Stimulated activated CD8-positive, alpha-beta memory T cell treated with anti-CD3 and anti-CD28 coated beads, Interleukin-15, amount 100 ng/mL, for 24 hours (primary cell): Measurements from ENCODE around the gene F11.
"Not testable (repeated sequence)": the region's sequence is repeated elsewhere in the genome, so short reads cannot be mapped to it uniquely, and the experiment has no call there.

Experiments
- DNase-seq: peaks from one replicate; pipeline ENCODE4 v3.0.0-alpha.2; 2020; ENCODE audit warnings: low read depth

F11 gene

DNA sequence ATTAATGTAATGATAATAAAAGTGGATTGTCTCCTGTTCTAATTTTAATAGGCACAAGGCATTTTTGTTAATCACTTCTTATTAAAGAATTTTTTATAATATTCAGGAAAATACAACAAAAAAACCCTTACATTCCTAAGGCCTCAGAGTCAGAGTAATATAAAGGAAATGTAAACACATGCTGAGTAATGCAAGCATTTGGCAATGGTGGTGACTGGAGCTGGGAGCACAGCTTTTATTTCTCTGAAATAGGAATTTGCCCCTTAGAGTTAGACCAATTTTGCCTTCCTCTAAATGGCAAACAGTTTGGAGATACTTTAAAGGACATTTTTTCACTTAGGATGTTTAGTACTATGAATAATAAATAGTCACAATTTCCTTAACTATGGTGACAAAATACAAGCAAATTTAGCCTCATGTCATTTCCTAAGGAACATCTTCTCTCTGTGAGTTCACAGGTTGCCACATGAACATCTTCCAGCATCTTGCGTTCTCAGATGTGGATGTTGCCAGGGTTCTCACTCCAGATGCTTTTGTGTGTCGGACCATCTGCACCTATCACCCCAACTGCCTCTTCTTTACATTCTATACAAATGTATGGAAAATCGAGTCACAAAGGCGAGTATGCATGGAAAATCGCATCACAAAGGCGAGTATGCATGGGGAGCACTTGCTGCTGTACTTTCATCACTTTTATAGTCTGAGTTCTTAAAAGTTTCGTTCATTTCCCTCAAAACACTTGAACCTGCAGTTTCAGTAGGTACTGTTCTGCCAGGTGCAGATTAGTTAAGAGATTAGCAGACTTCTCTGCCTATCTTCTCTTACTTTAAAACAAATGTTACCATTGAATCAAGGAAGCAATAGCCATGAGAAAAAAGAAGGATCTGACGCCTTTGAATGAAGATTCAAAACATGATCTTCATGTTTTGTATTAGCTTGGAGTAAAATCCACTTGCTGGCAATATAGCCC is 15.9 kb upstream of the F11 start:
- DNase-seq, result no peak

DNA sequence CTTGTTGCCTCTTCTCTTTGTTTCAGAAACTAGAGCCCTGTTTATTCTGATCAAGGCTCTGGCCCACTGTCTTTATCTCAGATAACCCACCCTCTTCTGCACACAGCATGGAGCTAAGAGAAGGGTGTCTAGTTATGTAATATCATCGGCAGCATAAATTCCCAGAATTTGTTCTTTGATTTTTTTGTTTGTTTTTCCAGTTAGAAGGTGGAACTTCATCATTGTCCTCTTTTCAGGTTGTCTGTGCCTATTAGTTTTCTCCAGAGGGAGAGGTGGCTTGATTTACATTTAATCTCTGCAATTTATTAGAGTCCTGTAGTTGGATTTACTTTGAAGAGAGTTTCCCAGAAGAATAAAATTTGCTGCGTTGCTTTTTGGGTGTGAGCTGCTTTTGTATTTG is 15.2 kb upstream of the F11 start:
- DNase-seq, result no peak

DNA sequence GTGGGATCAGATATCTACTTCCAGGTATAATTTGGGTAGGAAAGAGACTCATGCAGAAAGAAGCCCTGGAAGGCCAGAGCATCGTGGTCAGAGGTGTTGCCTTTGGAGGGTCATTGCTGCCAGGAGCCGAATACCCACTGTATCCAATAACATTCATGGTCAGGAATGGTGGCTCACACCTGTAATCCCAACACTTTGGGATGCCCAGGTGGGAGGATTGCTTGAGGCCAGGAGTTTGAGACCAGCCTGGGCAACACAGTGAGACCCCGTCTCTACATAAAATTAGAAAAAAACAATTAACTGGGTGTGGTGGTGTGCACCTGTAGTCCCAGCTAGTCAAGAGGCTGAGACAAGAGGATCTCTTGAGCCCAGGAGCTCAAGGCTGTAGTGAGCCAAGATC is 10.9 kb upstream of the F11 start:
- no peak for DNase-seq

DNA sequence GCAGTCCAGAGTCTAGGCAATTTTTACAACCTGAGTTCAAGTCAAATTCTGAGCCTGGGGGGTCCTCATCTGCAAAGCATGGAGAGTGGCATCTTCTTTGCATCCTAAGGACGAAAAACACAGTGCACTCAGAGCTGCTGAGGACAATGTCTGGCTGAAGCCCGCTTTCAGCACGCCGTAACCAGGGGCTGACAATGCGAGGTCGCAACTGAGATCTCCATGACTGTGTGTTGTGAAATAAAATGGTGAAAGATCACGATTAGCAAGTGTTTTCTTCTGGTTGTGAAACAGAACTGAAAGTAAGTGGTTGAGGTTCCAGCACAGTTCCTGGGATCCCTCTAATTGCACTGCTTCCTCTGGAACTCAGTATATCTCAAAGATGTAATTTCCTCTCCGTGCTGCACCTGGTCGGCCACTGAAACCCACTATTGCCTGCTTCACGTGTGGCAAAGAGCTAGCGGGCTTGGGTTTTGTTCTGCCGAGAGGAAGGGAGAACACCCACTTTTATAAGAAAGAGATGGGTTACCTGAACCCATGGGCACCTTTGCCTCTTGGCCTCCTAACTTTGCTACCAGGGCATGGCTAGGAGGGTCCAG is 7.7 kb upstream of the F11 start:
- DNase-seq, result no peak

DNA sequence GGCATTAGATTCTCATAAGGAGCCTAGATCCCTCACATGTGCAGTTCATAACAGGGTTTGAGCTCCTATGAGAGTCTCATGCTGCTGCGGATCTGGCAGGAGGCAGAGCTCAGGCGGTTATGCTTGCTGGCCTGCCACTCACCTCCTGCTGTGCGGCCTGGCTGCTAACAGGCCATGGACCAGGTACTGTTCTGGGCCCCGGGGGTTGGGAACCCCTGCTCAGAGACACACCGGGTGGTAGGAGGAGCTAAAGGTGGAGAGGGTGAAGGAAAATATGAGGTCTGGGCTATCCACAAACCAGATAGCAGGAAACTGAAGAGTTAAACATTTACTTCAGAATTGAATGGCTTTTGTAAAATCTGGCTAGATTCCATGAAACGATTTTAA is 5.9 kb upstream of the F11 start:
- DNase-seq, result no peak

DNA sequence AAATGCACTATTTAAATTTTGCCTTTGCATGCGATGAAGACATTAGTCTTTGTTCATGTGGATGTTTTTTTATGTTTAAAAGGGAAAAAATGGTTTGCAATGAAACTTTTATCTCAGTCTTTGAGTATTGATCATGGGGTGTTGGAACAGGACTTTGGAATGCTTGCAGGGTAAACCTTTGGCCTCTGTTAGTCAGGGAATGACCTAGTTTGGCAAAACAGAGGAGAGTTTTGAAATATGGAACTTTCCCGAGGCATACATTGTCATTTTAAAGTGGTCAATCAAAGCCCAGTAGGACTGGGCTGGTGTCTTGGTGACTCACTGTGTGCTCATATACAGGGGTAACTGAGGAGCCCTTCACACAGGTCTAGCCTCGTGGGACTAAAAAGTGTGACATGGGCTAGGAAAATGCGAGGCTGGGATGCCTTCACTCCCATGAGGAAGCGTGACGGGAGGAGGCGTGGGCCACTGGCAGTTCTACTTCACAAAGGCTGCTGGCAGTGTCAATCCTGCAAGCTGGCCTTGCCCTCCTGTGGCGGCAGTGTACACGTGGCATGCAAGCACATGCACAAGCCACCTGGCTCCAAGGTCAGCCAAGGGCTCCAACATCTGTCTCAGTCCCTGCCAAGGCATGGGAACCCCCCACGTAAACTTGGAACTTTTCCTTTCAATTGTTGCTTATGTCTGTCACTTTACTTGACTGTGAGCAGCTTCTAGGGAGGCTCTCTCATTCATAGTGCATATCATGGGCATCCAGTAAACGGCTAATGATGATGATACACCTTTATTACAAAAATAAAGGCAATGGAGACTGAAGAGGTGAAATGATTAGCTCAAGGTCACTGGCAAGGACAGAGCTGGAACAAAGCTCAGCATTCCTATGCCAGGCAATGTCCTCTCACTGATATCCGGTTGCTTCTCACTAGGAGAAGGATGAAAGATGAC is 5.2 kb upstream of the F11 start:
- no peak for DNase-seq

DNA sequence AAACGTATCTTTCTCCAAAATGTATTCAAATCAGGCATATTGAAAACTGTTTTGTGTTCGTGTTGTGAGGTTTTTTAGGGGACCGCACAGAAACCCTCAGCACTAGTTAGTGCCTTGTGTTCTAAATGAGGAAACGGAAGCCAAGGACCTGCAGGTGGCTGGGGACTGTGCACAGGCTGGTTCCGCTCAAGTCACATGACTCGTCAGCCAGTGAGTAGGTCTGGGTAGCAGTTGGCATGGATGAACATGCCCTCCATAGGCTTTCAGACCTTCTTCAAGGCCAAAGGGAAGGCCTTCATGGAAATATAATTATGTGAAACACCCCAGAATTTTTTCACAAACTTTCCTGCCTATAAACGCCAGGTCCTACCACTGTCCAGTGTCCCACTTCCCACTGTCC is 1.3 kb upstream of the F11 start:
- no peak for DNase-seq

DNA sequence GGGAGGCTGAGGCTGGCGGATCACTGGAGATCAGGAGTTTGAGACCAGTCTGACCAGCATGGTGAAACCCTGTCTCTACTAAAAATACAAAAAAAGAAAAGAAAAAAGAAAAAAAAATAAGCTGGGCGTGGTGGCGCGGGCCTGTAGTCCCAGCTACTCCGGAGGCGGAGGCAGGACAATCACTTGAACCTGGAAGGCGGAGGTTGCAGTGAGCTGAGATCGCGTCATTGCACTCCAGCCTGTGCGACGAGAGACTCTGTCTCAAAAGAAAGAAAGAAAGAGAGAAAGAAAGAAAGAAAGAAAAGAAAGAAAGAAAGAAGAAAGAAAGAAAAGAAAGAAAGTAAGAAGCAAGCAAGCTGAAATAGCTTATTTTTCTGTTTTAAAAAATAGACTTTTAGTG is 739 bp upstream of the F11 start:
- DNase-seq, result not testable (repeated sequence)

DNA sequence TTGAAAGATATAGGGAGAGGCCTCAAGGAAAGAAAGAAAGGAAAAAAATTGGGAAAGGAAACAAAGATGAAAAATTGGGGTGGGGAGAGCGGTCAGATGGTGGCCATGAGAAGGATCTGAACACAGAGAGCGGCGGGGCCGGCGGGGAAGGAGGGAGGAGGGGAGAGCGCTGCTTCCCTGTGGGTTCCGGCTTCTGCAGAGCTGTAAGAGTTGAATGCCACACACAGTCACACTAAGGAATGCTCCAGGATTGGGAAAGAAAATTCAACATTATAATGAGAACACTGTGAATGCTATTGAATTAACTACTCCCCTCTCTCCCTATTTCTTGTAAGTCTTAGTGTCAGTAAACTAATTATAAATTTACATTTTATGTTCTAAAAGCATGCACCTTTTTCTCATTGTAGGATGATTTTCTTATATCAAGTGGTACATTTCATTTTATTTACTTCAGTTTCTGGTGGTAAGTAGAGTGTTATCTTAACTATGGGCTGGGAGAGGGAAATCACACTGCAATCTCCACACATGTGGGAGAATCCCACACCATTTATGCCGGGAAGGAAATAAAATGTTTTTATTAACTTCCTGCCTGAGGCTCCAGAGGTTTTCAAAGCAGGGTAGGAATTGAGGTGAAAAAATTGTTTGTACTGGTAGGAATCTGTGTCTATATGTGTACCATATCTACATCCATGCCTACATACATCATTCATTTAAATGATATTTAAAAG is 904 bp downstream of the F11 start:
- DNase-seq, result no peak

DNA sequence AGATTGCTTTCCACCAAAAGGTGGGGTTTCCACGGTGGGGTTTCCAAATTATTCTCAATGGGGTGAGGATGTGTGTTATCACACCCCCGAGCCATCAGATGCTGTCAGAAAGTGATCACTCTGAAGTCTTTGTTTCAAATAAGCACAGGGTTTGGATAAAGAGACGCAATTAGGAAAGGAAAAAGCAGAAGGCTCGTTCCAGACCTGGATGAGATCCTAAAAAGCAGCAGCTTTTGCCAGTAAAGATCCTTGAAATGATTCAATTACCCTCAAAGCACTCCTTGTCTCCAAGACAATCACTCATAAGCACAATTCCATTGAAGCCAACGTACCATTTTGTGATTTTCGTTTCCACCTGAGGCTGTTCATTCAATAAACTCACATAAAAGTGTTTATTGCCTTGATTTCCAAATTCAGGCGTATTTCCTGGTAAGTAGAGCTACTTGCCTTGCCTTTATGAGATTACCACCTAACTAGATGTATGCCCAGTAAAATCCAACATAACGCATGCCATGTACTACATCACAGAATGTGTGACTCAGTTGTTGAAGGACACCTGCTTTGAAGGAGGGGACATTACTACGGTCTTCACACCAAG is 5.2 kb downstream of the F11 start:
- DNase-seq, result no peak

DNA sequence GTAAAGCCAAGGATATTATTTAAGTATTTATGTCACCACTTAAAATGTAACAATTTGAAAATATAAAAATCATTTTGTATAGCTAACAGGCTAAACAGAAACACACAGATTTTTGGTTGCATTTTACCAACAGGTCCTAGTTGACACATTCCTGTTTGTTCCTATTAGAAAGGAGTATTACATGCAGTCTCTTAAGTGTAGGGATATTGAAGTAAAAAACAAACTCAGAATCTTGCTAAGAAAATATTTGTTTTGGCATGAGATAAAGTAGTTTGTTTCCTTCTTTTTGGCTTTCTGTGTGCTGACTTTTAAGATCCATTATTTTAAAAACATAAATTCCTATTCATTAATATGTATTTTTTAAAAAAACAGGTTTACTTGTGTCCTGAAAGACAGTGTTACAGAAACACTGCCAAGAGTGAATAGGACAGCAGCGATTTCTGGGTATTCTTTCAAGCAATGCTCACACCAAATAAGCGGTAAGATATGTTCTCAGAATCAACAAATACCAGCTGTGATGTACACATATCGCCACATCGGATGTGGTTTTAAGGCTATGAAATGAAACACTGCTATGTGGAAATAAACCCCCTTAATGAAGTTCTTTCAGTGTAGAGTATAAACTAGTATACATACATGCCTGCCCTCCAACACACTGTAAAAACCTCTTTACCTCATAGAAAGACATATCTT is 6.9 kb downstream of the F11 start:
- no peak for DNase-seq

DNA sequence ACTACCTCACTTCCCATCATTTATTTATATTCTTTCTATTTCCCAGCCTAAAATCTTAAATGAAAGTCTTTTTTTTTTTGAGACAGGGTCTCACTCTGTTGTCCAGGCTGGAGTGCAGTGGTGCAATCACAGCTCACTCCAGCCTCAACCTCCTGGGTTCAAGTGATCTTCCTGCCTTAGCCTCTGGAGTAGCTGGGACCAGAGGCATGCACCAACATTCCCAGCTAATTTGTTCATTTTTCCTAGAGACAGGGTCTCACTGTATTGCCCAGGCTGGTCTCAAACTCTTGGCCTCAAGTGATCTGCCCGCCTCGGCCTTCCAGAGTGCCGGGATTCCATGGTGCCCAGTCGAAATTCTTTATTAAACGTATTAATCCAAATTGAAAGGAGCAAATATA is 7.4 kb downstream of the F11 start:
- DNase-seq, result not testable (repeated sequence)

DNA sequence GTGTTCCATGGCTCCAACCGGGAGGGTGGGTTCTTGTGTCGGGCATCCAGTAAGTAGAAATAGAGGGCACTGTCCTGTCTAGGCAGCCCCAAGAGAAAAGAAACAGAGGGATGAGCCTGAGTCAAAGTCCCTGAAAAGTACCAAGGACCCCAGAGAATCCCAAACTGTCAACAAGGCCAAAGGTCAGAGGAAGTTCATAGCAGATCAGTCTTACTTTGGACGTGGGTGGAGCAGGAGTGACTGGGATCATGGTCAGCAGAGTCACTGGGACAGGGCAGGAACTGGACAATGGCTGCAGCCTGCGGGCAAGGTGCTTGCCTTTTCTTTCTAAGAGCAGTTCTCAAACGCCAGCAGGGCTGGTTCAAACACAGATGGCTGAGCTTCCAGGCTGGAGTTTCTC is 17.3 kb downstream of the F11 start:
- no peak for DNase-seq

DNA sequence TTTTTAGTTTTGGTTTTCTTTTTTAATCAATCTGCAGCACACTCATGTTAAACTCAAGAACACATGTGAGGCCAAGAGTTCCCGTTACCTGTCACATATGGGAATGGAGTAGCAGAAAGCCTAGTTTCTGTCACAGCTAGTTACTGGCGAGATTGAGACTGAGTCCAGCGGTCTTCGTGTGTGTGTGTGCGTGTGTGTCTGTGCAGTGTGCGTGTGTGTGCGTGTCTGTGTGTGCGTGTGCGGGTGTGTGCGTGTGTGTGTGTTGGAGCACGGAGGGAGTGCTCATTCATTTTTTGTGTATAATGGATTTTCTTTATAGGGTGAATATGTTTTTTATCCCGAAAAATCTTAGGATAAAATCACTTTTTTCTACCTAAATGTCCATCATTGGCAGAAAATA is 19.2 kb downstream of the F11 start:
- no peak for DNase-seq

DNA sequence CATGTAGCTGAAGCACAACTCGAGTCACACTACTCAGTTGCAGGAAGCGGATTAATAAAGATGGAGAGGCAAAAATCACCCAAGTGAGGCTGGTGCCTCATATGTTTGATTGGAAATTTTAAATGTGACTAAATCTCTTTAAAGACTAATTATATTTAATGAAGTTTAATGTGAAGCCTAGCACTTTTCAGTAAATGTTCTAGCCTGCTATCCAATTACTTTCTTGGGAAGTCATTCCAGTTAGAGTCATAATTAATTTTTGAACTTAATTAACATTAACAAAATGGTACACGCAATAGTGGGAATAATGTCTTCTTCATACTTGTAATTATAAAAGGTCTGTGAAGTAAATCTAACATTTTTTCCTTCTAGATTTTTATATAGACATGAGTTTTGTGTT is 20.6 kb downstream of the F11 start:
- DNase-seq, result no peak

DNA sequence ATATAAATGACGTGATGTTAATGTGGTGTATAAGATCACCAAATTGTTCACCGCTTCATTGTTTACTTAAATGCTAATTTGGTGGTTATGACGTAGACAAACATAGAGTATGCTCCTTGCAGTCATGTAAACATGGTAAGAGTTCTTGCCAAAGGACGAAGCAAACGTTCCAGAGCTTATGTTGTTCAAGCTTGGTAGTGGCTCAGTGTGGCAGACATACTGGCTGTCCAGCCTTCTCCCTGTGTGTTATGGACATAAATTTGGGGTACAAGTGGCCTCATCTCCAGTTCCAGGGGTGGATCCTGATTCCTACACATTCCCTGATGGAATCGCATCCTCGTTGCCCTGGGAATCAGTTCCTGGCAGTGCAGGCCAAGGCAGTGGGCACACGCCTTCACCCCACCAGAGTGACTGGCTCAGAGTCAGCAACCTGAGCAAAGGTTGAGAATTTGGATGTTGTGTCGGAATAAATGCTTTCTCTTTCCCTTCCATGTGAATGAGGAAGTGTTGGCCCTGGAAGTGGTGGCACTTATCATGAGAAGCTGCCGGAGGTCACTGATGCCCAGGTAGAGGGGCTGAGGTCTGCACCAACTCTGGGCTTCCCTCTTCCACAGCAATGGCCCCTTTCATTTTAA is 25.4 kb downstream of the F11 start:
- DNase-seq, result no peak

DNA sequence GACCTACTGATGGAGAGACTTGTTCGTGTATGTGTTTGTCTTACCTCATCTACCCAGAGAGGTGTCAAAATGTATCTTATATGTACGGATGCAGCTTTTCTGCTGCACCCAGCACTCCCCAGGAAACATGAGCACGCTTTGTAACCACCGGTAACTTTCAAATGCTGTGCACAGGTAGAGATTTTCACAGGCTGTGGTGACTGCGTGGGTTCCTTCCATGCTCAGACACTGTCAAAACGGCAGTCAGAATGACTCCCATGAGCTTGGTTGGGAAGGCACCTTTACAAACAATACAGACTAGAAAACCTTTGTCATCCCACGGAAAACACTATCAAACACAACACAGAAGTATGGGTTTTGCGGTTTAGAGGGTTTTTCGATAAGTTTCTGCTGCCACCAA is 28.2 kb downstream of the F11 start:
- DNase-seq, result no peak

DNA sequence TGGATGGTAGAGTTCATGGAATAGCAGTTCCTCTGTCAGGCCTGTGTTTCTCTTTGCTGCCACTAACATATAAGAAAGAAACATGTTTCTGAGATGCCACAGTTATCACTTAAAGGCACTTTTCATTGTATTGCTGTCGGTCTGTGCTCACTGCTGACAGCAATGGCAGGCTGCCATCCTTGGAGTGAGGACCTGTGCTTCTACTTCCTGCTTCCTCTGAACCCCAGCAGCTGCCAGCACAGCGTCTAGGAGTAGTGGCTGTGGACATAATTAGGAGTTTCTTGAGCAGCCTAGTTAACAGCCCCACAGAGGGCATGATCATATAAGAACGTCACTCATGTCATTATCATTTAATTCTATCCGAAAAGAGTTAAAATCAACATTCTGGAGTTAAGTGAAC is 30.5 kb downstream of the F11 start:
- no peak for DNase-seq

DNA sequence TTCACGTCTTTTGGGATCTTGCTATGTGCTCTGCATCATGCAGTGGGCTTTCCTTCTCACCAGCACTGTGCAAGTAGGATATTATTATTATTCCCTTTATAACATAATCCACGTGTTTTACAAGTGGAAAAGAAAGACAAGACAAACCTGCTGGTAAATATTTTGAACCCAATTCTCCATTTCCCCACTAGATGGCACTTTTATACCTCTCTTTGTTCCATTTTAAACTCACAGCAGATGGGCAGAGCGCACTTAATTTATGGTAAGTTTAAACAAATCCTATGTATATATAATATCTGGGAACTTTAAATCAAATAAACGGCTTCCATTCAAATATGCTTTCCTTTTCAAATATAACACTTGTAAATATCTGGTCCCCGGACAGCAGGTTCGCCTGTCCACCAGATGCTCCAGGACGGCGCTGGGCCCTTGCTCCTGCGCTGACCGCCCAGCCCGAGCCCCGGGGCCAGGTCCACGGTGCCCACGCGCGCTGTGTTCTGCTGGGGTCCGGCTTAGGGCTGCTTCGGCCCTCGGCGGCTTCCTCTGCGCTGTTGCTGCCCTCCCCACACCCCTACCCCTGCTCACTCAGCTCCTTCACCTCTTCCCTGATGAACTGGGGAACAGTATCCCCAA is 31.1 kb downstream of the F11 start:
- no peak for DNase-seq
